Duodenal mucosa (tissue), 2 donors: ENCODE measurements around the gene TNNT3.

Experiments used
- H3K27ac ChIP-seq: one replicate; pipeline ENCODE4 v1.7.0; 2013; ENCODE audit warnings: low read depth, low read length
- H3K27me3 ChIP-seq, 2 donors: one replicate each; pipeline ENCODE4 v1.7.0; 2013; ENCODE audit warnings: low read length in 2 of 2, control low read depth in 1 of 2; ENCODE audit not compliant: insufficient read depth in 2 of 2, control insufficient read depth in 1 of 2
- H3K36me3 ChIP-seq, 2 donors: one replicate each; pipeline ENCODE4 v1.7.0; 2013; ENCODE audit warnings: low read length in 2 of 2, control low read depth in 1 of 2; ENCODE audit not compliant: insufficient read depth in 2 of 2, control insufficient read depth in 1 of 2
- H3K4me1 ChIP-seq, 2 donors: one replicate each; pipeline ENCODE4 v1.7.0; 2013; ENCODE audit warnings: low read length in 2 of 2, control low read depth in 1 of 2; ENCODE audit not compliant: insufficient read depth in 2 of 2, control insufficient read depth in 1 of 2
- H3K4me3 ChIP-seq, 2 donors: one replicate each; pipeline ENCODE4 v1.7.0; 2013; ENCODE audit warnings: low read length in 2 of 2, low read depth in 1 of 2
- H3K9ac ChIP-seq, 2 donors: one replicate each; pipeline ENCODE4 v1.7.0; 2013; ENCODE audit warnings: low read length in 2 of 2, low read depth in 1 of 2
- H3K9me3 ChIP-seq, 2 donors: one replicate each; pipeline ENCODE4 v1.7.0; 2013; ENCODE audit warnings: low read length in 2 of 2, control low read depth in 1 of 2; ENCODE audit not compliant: control insufficient read depth in 1 of 2

TNNT3 gene

DNA sequence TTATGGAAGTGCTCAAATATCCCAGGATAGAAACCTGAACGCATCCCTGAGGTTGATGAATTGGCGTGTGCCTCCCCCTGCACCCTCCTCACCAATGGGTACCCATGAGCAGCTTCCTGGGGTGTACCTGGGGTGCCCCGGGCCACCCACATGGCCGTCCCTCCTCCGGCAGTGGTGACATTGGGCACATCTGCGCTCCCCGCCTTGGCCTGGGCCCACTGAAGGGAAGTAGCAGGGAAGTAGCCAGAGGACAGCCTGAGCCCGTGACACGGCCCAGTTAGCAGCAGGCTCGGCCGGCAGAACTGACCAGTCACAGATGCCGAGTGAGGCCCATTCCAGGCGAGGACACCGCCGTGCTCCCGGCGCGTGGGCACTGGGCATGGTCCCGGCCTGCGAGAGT lies 44.4 kb downstream of the TNNT3 start:
- Histone ChIP-seq H3K4me1 (no peaks in the 10 kb centered on the region), H3K9ac (no peak overlapping the region), H3K4me3 (no peak overlapping the region), H3K27me3 (no peaks in the 10 kb centered on the region), H3K27ac (no peak overlapping the region), H3K36me3 (no peaks in the 10 kb centered on the region), H3K9me3 (no peaks in the 10 kb centered on the region)

DNA sequence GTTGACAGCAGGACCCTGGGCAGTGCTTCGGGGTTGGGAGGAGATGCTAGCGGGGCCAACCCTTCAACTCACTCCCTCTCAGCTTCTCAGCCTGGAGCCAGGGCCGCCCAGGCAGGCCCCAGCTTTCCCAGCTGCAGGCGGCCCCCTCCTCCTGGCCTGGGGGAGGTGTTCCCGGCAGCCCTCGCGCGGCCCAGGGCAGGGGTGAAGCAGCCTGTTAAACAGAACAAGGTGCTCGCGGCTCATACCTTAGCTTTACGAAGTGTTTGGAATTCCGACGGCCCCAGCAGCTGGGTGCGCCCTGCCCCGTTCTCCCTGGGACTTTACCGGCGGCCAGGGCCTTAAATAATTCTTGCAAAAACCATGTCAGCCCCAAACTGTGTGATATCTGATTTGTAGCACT lies 44.8 kb downstream of the TNNT3 start:
- Histone ChIP-seq H3K4me3 (no peak overlapping the region), H3K9me3 (no peaks in the 10 kb centered on the region), H3K9ac (no peak overlapping the region), H3K36me3 (no peaks in the 10 kb centered on the region), H3K4me1 (no peaks in the 10 kb centered on the region), H3K27me3 (no peaks in the 10 kb centered on the region), H3K27ac (no peak overlapping the region)

DNA sequence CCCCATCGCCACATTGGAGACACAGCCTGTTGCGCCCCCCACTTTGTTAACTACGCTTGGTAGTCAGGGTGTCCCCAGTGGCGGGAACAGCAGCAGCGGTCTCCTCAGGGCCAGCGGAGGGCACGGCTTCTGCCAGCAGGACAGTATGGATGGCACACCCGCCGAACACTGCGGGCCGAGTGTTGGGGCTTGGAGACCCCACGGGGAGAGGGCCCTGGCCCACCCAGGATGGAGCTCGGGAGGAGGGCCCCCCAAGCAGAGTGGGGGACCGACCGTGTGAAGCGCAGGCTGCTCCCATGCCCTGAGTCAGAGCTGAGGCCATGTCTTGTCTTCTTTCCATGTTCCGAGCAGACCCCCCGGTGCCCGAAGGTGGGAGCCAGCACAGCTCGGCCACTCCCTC lies 45.5 kb downstream of the TNNT3 start:
- H3K4me3 ChIP-seq: no peak overlapping the region
- H3K4me1 ChIP-seq: no peaks in the 10 kb centered on the region
- no peak overlapping the region for H3K27ac ChIP-seq
- no peak overlapping the region for H3K9ac ChIP-seq
- H3K36me3 ChIP-seq: no peaks in the 10 kb centered on the region
- H3K9me3 ChIP-seq: no peaks in the 10 kb centered on the region
- H3K27me3 ChIP-seq: no peaks in the 10 kb centered on the region

DNA sequence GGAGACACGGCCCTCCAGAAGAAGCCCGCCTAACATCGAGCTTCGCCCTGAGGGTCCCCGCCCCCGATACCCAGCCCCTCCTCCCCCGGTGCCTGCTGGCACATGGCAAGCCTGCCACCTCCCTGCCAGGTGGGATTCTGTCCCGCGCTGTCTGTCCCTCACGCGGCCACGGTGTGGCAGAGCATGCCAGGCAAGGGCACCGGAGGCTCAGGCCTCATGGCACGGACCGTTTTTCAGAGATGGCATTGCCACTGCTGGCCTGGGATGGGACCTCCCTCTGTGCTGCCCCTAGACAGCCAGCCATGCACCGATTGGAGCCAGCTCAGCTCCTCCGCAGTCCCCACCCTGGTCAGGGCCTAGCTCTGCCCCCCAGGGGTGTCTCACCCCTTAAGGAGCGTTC lies 47.0 kb downstream of the TNNT3 start:
- Histone ChIP-seq H3K36me3 (no peaks in the 10 kb centered on the region), H3K4me3 (no peak overlapping the region), H3K4me1 (no peaks in the 10 kb centered on the region), H3K27me3 (no peaks in the 10 kb centered on the region), H3K27ac (no peak overlapping the region), H3K9me3 (no peaks in the 10 kb centered on the region), H3K9ac (no peak overlapping the region)

DNA sequence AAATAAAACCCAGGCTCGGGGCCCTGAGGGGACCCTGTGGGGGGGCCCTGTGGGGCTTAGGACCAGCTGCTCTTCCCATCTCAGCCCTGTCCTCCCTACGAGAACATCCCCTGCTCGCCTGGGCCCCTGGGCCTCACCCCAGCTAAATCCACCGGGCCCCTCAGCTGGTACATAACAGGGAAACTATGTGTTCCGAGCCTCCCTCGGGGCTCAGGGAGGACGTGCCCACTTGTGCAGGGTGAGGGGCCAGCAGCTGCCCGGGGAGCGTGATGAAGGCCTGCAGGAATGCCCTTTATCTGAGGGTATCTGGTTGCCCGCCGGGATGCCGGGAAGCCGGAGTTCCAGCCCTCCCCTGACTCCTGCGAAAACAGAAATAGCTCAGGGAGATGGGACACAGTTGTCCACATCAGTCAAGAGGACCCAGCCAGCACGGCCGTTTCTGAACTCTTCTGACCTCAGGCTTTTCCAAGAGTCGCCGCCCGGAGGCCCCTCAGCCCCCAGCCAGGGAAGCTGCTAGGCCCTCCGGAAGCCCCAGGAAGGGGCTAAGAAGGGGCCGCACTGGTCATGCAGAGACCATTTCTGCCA lies 48.2 kb downstream of the TNNT3 start:
- Histone ChIP-seq H3K4me1 (no peaks in the 10 kb centered on the region), H3K9ac (no peak overlapping the region), H3K9me3 (no peaks in the 10 kb centered on the region), H3K27ac (no peak overlapping the region), H3K4me3 (no peak overlapping the region), H3K36me3 (no peaks in the 10 kb centered on the region), H3K27me3 (no peaks in the 10 kb centered on the region)

DNA sequence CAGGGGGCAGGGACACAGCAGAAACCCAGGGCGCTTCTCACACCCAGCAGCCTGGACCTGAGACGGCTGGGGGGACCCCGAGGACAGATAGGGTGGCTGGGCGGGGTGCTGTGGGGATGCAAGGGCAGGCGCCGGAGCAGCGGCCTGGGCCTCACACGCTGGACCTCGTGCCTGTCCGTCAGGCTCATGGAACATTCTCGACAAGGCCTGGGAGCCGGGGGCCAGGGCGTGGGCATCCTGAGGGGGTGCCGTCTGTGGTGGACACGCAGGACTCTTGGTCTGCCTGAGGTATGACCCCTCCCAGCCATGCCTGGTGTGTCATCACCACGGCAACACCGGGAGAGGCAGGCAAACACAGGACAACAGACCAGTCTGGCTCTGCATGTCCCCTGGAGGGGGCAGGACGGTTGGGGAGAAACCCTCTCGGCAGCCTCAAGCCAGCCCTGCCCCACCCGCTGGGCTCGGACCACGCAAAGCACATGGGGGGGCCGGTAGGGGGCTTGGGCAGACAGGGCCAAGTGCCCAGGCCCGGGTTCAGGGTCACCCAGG lies 49.0 kb downstream of the TNNT3 start:
- Histone ChIP-seq H3K4me3 (no peak overlapping the region), H3K4me1 (no peaks in the 10 kb centered on the region), H3K27ac (no peak overlapping the region), H3K9me3 (no peaks in the 10 kb centered on the region), H3K9ac (no peak overlapping the region), H3K27me3 (no peaks in the 10 kb centered on the region), H3K36me3 (no peaks in the 10 kb centered on the region)

DNA sequence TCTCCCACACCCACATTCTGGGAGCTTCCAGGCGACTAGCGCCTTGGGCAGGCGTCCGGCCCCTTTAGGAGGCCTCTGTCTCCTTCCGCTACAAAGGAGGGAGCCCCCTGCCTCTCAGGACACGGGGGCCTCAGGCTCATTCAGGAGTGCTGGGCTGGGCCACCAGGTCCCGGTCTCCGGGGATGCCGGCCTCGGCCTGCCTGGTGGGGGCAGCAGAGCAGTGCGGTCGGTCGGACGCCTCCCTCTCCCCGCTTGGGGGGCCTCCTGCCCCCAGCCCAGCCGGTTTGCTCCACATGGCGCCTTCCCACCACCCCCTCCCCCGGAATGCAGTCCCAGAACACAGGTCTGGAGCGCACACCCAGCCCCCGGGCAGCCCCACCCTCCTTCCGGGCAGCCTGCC lies 49.5 kb downstream of the TNNT3 start:
- H3K9ac ChIP-seq: no peak overlapping the region
- H3K9me3 ChIP-seq: no peaks in the 10 kb centered on the region
- H3K27ac ChIP-seq: no peak overlapping the region
- H3K4me1 ChIP-seq: no peaks in the 10 kb centered on the region
- no peaks in the 10 kb centered on the region for H3K27me3 ChIP-seq
- no peaks in the 10 kb centered on the region for H3K36me3 ChIP-seq
- no peak overlapping the region for H3K4me3 ChIP-seq

DNA sequence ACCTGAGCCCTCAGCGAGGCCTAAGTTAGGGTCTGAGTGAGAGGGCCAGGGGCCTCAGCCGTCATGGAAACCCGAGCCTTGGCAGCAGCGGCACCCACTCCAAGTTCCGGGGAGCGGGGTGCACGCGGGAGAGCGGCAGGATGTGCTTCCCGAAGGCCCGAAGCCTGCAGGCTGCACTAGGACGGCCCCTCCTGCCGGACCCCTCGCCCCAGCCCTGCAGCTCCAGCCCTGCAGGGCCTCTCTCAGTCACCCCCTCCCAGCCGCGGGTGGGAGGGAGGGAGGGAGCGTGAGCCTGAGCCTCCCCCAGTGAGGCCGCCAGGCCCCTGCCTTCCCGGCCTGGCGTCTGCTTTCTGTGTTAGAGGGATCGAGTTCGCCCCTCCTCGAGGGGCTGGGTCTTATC lies 50.3 kb downstream of the TNNT3 start:
- no peaks in the 10 kb centered on the region for H3K4me1 ChIP-seq
- no peaks in the 10 kb centered on the region for H3K36me3 ChIP-seq
- no peak overlapping the region for H3K27ac ChIP-seq
- no peaks in the 10 kb centered on the region for H3K27me3 ChIP-seq
- H3K9ac ChIP-seq: no peak overlapping the region
- H3K9me3 ChIP-seq: no peaks in the 10 kb centered on the region
- H3K4me3 ChIP-seq: no peak overlapping the region

DNA sequence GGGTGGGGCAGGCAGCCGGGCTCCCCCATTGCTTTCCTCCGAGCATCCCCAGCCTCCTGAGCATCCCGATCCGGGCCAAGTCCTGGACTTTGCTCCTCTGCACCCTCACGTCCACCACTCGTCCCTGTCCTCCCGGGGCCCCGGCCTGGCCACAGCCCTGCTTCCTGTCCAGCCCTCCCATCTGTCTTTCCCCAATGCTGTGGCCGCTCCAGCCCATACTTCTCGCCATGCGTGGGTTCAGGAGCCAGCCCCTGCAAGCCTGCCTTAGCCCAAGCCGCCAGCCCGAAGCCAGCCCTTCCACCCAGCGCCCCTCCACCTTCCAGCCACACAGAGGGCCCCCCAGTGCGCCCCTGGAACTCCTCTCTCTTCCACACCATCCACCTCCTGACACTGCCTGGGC lies 51.5 kb downstream of the TNNT3 start:
- Histone ChIP-seq H3K36me3 (no peaks in the 10 kb centered on the region), H3K27me3 (no peaks in the 10 kb centered on the region), H3K4me3 (no peak overlapping the region), H3K9me3 (no peaks in the 10 kb centered on the region), H3K4me1 (no peaks in the 10 kb centered on the region), H3K27ac (no peak overlapping the region), H3K9ac (no peak overlapping the region)

DNA sequence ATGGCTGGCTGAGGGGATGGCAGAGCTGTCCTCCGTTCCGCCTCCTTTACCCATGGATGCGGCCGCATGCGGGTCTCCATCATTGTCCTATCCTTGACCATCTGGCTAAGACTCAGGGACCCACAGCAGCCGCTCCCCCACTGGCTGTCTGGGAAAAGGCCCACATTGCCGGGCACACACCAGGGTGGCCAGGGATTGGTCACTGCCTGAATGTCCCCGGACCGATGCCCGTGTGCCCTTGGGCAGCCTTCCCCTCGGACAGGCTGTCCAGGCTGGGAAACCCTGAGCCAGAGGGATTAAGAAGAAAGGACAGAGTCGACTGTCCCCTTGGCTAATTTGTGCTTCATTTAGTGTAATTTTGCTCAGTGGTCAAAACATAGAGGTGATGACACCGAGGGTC lies 55.7 kb downstream of the TNNT3 start:
- H3K27ac ChIP-seq: no peak overlapping the region
- no peaks in the 10 kb centered on the region for H3K27me3 ChIP-seq
- no peak overlapping the region for H3K4me3 ChIP-seq
- H3K36me3 ChIP-seq: no peaks in the 10 kb centered on the region
- no peaks in the 10 kb centered on the region for H3K4me1 ChIP-seq
- H3K9ac ChIP-seq: no peak overlapping the region
- no peaks in the 10 kb centered on the region for H3K9me3 ChIP-seq
